Muscle of back (tissue), 13 donors: Measurements from ENCODE around the gene MSL3. TPM values are rescaled to one million over a fixed set of nuclear protein-coding genes. Genes with fewer than 3 reads are reported as not detected.

ENCODE experiments used
- DNase-seq, 3 donors: peaks; one replicate each; pipeline versions ENCODE4 v3.0.0 to v3.0.0-alpha.2; 2013
- long read RNA-seq, 9 donors: transcript quantifications; one replicate each; lab custom pipeline, GENCODE V29; 2026
- polyA plus RNA-seq, 10 donors: library from polyadenylated mRNA; unstranded; fragments of 120-200 nt; gene quantifications; one replicate each; pipeline ENCODE4 v1.2.1, GENCODE V29; 2013; ENCODE audit not compliant: insufficient read length in 10 of 10

The MSL3 gene
- polyA plus RNA-seq: 10 to 100 TPM; 21.5 to 34.1 (median 26.8) TPM
- long read RNA-seq, donor 1, full-length matches to known transcripts: 10 of 16 reads
- long read RNA-seq, donor 1, partial matches to known transcripts: 6 of 16 reads
- long read RNA-seq, donor 1, other reads (novel, unspliced or antisense): 0 of 16 reads
- long read RNA-seq, donor 2, full-length matches to known transcripts: 6 of 20 reads
- long read RNA-seq, donor 2, partial matches to known transcripts: 14 of 20 reads
- long read RNA-seq, donor 2, other reads (novel, unspliced or antisense): 0 of 20 reads
- long read RNA-seq, donor 3: 0 reads
- long read RNA-seq, donor 4, partial matches to known transcripts: 0 of 6 reads
- long read RNA-seq, donor 4, other reads (novel, unspliced or antisense): 0 of 6 reads
- long read RNA-seq, donor 5, full-length matches to known transcripts: 6 of 12 reads
- long read RNA-seq, donor 5, partial matches to known transcripts: 6 of 12 reads
- long read RNA-seq, donor 5, other reads (novel, unspliced or antisense): 0 of 12 reads
- long read RNA-seq, donor 6, transcript MSL3-233 (12 exons, 2,507 nt): major isoform, 5 of 20 reads
- long read RNA-seq, donor 6, partial matches to known transcripts: 11 of 20 reads
- long read RNA-seq, donor 6, other reads (novel, unspliced or antisense): 0 of 20 reads
- long read RNA-seq, donor 7, full-length matches to known transcripts: 11 of 11 reads
- long read RNA-seq, donor 7, partial matches to known transcripts: 0 of 11 reads
- long read RNA-seq, donor 7, other reads (novel, unspliced or antisense): 0 of 11 reads
- long read RNA-seq, donor 8, partial matches to known transcripts: 0 of 6 reads
- long read RNA-seq, donor 8, other reads (novel, unspliced or antisense): 0 of 6 reads
- long read RNA-seq, donor 9, partial matches to known transcripts: 0 of 2 reads
- long read RNA-seq, donor 9, other reads (novel, unspliced or antisense): 0 of 2 reads

GRCh38 chrX:11757719-11758399 is at the start of gene MSL3:
MSL3 (plus strand) TSS chrX:11758237; CDS start chrX:11758264, 27 bp downstream.
- DNase-seq: peak in 2 of 3 donors; percentile 46 to 48

GRCh38 chrX:11722304-11722703 is 35.7 kb upstream of the MSL3 start:
- DNase-seq: no peak

- peak; percentile 12 to 57 (median 27) for DNase-seq
Measured at GRCh38 chrX:11724122-11725017, 33.7 kb upstream of the MSL3 start.

GRCh38 chrX:11725631-11726442 is 32.2 kb upstream of the MSL3 start:
- DNase-seq: no peak

GRCh38 chrX:11728556-11728955 is 29.5 kb upstream of the MSL3 start:
- no peak for DNase-seq

GRCh38 chrX:11733614-11734013 is 24.4 kb upstream of the MSL3 start:
- no peak for DNase-seq

GRCh38 chrX:11739776-11740175 is 18.3 kb upstream of the MSL3 start:
- no peak for DNase-seq

- DNase-seq: no peak
Measured at GRCh38 chrX:11740794-11741193, 17.2 kb upstream of the MSL3 start.

- no peak for DNase-seq
Measured at GRCh38 chrX:11741574-11741973, 16.5 kb upstream of the MSL3 start.

GRCh38 chrX:11745881-11746280 is 12.2 kb upstream of the MSL3 start:
- no peak for DNase-seq

GRCh38 chrX:11750046-11750445 is 8.0 kb upstream of the MSL3 start:
- DNase-seq: no peak

GRCh38 chrX:11750694-11751093 is 7.3 kb upstream of the MSL3 start:
- no peak for DNase-seq

GRCh38 chrX:11751261-11751660 is 6.8 kb upstream of the MSL3 start:
- DNase-seq: no peak

- no peak for DNase-seq
Measured at GRCh38 chrX:11753668-11754067, 4.4 kb upstream of the MSL3 start.

- no peak for DNase-seq
Measured at GRCh38 chrX:11754958-11755645, 2.9 kb upstream of the MSL3 start.

- DNase-seq: no peak
Measured at GRCh38 chrX:11755724-11756123, 2.3 kb upstream of the MSL3 start.

GRCh38 chrX:11756354-11757318 is 1.4 kb upstream of the MSL3 start:
- DNase-seq: peak in 1 of 3 donors; percentile 21

GRCh38 chrX:11757397-11757718 is 679 bp upstream of the MSL3 start:
- peak in 1 of 3 donors; percentile 75 for DNase-seq
